GM23338 (cell line): ENCODE measurements around the gene PARVA.

Experiments
- CREB1 ChIP-seq: fragments of 250-450 bp; sonication (Bioruptor Pico); IDR thresholded peaks from 2 replicates; pipeline ENCODE4 v1.5.0; 2020; ENCODE audit warnings: low read depth, mild to moderate bottlenecking, moderate library complexity
- EZH2 ChIP-seq: fragments of 200-600 bp; sonication (generic); IDR thresholded peaks from one replicate; pipeline ENCODE4 v1.8.0; 2017; ENCODE audit warnings: antibody characterized with exemption, mild to moderate bottlenecking, low read depth; ENCODE audit not compliant: unreplicated experiment
- EZH2phosphoT487 ChIP-seq: fragments of 200-600 bp; sonication (generic); IDR thresholded peaks from one replicate; pipeline ENCODE4 v1.8.1; 2018; ENCODE audit warnings: antibody characterized with exemption; ENCODE audit not compliant: unreplicated experiment
- JUNB ChIP-seq: IDR thresholded peaks from one replicate; pipeline ENCODE4 v1.6.1; 2016; ENCODE audit warnings: antibody characterized with exemption; ENCODE audit not compliant: unreplicated experiment
- POLR2AphosphoS5 ChIP-seq: IDR thresholded peaks from 2 replicates; pipeline ENCODE4 v1.6.1; 2016; ENCODE audit warnings: antibody characterized with exemption, low read depth
- STAT1 ChIP-seq: IDR thresholded peaks from one replicate; pipeline ENCODE4 v1.6.1; 2016; ENCODE audit warnings: antibody characterized with exemption; ENCODE audit not compliant: unreplicated experiment
- ZNF114 ChIP-seq: fragments of 250-450 bp; sonication (Bioruptor Pico); IDR thresholded peaks from 2 replicates; pipeline ENCODE4 v1.5.0; 2020; ENCODE audit warnings: mild to moderate bottlenecking, moderate library complexity
- ZNF331 ChIP-seq: fragments of 250-450 bp; sonication (Bioruptor Pico); IDR thresholded peaks from 2 replicates; pipeline ENCODE4 v1.5.0; 2020; ENCODE audit warnings: low read depth, mild to moderate bottlenecking, moderate library complexity
- TF ChIP-seq, protein P1 (sequence below), 2 experiments: fragments of 200-600 bp in 1 of 2; sonication (generic) in 1 of 2; conservative IDR thresholded peaks; 2 replicates each; pipeline versions ENCODE4 v1.5.1 to v1.6.1; 2016 to 2017; ENCODE audit warnings: antibody characterized with exemption in 2 of 2, low read depth in 2 of 2, mild to moderate bottlenecking in 2 of 2, moderate library complexity in 1 of 2
- TF ChIP-seq, protein P2 (sequence below): IDR thresholded peaks from one replicate; pipeline ENCODE4 v1.6.1; 2018; ENCODE audit warnings: antibody characterized with exemption; ENCODE audit not compliant: unreplicated experiment
- TF ChIP-seq, protein P3 (sequence below): IDR thresholded peaks from 2 replicates; pipeline ENCODE4 v1.6.1; 2016; ENCODE audit warnings: antibody characterized with exemption

DNA sequence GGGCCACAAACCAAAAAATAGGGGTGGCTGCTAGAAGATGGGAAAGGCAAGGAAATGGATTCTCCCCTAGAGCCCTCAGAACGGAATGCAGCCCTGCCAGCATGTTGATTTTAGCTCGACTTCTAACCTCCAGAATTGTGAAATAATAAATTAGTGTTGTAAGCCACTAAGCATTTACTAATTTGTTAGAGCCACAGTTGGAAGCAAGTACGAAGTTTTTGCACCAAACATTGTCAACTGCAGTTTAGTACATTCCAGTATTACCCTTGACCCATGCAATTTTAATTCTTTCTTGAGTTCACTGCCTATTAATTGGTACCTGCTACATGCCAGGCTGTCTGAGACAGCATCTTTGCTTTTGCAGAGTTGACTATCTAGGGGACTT, 32.2 kb downstream of the PARVA start:
- TF ChIP-seq, protein P1, sequence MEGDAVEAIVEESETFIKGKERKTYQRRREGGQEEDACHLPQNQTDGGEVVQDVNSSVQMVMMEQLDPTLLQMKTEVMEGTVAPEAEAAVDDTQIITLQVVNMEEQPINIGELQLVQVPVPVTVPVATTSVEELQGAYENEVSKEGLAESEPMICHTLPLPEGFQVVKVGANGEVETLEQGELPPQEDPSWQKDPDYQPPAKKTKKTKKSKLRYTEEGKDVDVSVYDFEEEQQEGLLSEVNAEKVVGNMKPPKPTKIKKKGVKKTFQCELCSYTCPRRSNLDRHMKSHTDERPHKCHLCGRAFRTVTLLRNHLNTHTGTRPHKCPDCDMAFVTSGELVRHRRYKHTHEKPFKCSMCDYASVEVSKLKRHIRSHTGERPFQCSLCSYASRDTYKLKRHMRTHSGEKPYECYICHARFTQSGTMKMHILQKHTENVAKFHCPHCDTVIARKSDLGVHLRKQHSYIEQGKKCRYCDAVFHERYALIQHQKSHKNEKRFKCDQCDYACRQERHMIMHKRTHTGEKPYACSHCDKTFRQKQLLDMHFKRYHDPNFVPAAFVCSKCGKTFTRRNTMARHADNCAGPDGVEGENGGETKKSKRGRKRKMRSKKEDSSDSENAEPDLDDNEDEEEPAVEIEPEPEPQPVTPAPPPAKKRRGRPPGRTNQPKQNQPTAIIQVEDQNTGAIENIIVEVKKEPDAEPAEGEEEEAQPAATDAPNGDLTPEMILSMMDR (conservative IDR thresholded peaks at IDR 0.05; ENCODE audit: low read depth in 2 of 2): no peak
- TF ChIP-seq EZH2 (no peak), POLR2AphosphoS5 (no peak), JUNB (no peak), EZH2phosphoT487 (no peak), ZNF331 (CRISPR knock-in tag) (no peak), CREB1 (CRISPR knock-in tag) (no peak), STAT1 (no peak), ZNF114 (CRISPR knock-in tag) (no peak)
- TF ChIP-seq, protein P2, sequence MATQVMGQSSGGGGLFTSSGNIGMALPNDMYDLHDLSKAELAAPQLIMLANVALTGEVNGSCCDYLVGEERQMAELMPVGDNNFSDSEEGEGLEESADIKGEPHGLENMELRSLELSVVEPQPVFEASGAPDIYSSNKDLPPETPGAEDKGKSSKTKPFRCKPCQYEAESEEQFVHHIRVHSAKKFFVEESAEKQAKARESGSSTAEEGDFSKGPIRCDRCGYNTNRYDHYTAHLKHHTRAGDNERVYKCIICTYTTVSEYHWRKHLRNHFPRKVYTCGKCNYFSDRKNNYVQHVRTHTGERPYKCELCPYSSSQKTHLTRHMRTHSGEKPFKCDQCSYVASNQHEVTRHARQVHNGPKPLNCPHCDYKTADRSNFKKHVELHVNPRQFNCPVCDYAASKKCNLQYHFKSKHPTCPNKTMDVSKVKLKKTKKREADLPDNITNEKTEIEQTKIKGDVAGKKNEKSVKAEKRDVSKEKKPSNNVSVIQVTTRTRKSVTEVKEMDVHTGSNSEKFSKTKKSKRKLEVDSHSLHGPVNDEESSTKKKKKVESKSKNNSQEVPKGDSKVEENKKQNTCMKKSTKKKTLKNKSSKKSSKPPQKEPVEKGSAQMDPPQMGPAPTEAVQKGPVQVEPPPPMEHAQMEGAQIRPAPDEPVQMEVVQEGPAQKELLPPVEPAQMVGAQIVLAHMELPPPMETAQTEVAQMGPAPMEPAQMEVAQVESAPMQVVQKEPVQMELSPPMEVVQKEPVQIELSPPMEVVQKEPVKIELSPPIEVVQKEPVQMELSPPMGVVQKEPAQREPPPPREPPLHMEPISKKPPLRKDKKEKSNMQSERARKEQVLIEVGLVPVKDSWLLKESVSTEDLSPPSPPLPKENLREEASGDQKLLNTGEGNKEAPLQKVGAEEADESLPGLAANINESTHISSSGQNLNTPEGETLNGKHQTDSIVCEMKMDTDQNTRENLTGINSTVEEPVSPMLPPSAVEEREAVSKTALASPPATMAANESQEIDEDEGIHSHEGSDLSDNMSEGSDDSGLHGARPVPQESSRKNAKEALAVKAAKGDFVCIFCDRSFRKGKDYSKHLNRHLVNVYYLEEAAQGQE: no peak
- TF ChIP-seq, protein P3, sequence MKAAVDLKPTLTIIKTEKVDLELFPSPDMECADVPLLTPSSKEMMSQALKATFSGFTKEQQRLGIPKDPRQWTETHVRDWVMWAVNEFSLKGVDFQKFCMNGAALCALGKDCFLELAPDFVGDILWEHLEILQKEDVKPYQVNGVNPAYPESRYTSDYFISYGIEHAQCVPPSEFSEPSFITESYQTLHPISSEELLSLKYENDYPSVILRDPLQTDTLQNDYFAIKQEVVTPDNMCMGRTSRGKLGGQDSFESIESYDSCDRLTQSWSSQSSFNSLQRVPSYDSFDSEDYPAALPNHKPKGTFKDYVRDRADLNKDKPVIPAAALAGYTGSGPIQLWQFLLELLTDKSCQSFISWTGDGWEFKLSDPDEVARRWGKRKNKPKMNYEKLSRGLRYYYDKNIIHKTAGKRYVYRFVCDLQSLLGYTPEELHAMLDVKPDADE: no peak
